ENCODE measurements around the gene D2HGDH. TPM values are rescaled to one million over a fixed set of nuclear protein-coding genes. Genes with fewer than 3 reads are reported as not detected.

The D2HGDH gene
- total and polyA plus RNA-seq, 2 experiments from 2014 or later = 3.7 to 17.3 TPM

- H4K20me1 ChIP-seq (replicated peaks; ENCODE audit: insufficient read depth) = no peaks in the 10 kb centered on the region
- H3K79me2 ChIP-seq (replicated peaks; ENCODE audit: insufficient read depth) = no peaks in the 10 kb centered on the region
- Mint-ChIP-seq H3K36me3 (ENCODE audit: low read depth) (no peaks in the 10 kb centered on the region; the same call in 2 of the 3 replicates), H3K9me3 (no peaks in the 10 kb centered on the region), H3K4me3 (no peak overlapping the region), H3K4me1 (no peaks in the 10 kb centered on the region), H3K27me3 (ENCODE audit: insufficient read depth, low read depth, poor library complexity) (peaks cover 11% of the 10 kb centered on the region), H3K27ac (no peak overlapping the region)
- TF ChIP-seq ETS1 (IDR thresholded peaks at IDR 0.05) = no peak
- no peak for TF ChIP-seq REST (IDR thresholded peaks at IDR 0.05; ENCODE audit: unreplicated experiment)
- no peak for TF ChIP-seq ZNF114 (CRISPR knock-in tag; IDR thresholded peaks at IDR 0.05)
- TF ChIP-seq POLR2AphosphoS5 (IDR thresholded peaks at IDR 0.05; ENCODE audit: low read depth) = no peak
- no peak for TF ChIP-seq CTCF (conservative IDR thresholded peaks at IDR 0.05; ENCODE audit: low read depth in 2 of 2)
- TF ChIP-seq STAT1 (IDR thresholded peaks at IDR 0.05; ENCODE audit: unreplicated experiment) = no peak
- no peak for TF ChIP-seq NANOG (IDR thresholded peaks at IDR 0.05; ENCODE audit: borderline replicate concordance)
- TF ChIP-seq JUNB (IDR thresholded peaks at IDR 0.05; ENCODE audit: unreplicated experiment) = no peak
- no peak for TF ChIP-seq CREB1 (CRISPR knock-in tag; IDR thresholded peaks at IDR 0.05; ENCODE audit: low read depth)
- TF ChIP-seq EZH2 (IDR thresholded peaks at IDR 0.05; ENCODE audit: low read depth, unreplicated experiment) = no peak
- TF ChIP-seq ZNF462 (CRISPR knock-in tag; IDR thresholded peaks at IDR 0.05) = no peak
- no peaks in the 10 kb centered on the region for H3K27me3 ChIP-seq (ENCODE audit: insufficient read depth)
- no peak overlapping the region for H3K4me2 ChIP-seq
- no peak overlapping the region for H3K27ac ChIP-seq (ENCODE audit: low read depth)
- ATAC-seq (no peak), DNase-seq (ENCODE audit: low spot score) (no peak)
- H3F3A ChIP-seq (replicated peaks; ENCODE audit: low read depth) = 0 out of 2 replicates have a peak, but pooled peaks cover 10% of the 10 kb centered on the region
- no peaks in the 10 kb centered on the region for H3K4me1 ChIP-seq (ENCODE audit: insufficient read depth)
- H3K9me2 ChIP-seq (ENCODE audit: insufficient read depth) = no peaks in the 10 kb centered on the region; the same call in 1 of the 2 replicates
- no peak overlapping the region for H2AFZ ChIP-seq
- no peak overlapping the region for H3K4me3 ChIP-seq
- no peaks in the 10 kb centered on the region for H3K36me3 ChIP-seq (ENCODE audit: insufficient read depth)
Measured at GRCh38 chr2:241738040-241738686, 3.7 kb downstream of the D2HGDH start.
